NCI-H2196 (cell line): Measurements from ENCODE around the gene CELF2.

Experiments used
- DNase-seq: peaks from one replicate; lab custom pipeline; 2025; ENCODE audit not compliant: unreplicated experiment; lab: John Stamatoyannopoulos, UW

CELF2 gene

DNA sequence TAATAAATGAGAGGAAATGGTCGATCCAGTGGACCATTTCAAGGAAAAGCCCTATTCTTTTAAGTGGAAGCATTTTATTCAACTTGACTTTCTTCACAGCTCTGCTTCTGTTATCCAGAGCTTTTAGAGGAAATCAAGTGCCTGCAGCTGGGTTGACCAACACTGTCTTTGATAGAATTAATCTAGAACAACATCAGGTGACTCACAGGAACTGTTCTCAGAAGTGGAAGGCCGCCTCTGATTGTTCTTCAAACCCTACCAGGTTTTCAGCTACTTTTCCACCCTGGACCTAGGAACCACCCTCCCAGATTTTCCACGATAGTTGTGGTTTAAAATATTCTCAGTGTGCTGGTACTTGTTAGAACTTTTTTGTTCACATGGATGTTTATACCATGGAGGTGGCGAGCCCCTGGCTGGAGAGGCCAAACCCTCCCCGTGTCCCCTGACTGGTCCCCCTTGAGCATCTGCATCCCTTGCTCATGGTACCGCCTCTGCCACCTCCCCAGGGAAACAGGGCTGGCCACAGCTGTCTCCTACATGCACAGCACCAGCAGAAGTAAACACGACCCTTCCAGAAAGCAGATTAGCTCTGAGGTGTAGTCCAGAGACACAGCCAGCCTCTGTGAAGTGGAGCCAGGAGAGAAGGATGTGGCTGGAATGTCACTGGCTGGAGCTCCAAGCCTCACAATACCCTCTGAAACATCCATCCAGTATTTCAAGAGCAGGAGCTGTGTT is 300.4 kb downstream of the CELF2 start:
- DNase-seq, result no peak

- no peak for DNase-seq
Measured at GRCh38 chr10:11318826-11319598, 301.3 kb downstream of the CELF2 start.

DNA sequence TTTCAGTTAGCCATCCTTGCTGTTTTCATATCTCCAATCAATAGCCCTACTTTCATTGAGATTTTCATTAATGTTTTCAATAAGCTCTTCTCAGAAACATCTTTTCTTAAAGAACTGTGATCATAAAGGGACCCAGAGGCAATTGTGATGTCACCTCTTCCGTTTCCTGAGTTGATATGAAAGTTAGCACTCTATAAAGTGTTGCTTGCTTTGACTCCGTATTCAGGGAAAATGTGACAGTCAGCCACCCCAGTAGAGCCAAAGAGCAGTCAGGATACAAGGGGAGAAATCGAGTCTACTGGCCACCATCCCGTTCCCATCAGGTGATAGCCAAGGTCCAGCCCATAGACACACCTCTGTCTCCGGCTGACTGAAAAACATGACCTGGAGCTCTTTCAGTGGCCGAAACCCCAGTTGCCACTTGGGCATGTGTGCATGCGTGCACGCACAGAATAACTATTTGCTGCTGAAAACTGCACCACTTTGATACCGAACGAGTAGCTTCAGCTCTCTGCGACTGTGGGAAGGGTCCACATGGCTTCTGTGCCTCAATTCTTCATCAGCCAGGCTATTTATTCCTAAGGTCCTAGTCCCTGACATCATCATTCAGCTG is 302.4 kb downstream of the CELF2 start:
- DNase-seq, result no peak

- DNase-seq, result no peak
Measured at GRCh38 chr10:11320809-11321520, 303.3 kb downstream of the CELF2 start.

DNA sequence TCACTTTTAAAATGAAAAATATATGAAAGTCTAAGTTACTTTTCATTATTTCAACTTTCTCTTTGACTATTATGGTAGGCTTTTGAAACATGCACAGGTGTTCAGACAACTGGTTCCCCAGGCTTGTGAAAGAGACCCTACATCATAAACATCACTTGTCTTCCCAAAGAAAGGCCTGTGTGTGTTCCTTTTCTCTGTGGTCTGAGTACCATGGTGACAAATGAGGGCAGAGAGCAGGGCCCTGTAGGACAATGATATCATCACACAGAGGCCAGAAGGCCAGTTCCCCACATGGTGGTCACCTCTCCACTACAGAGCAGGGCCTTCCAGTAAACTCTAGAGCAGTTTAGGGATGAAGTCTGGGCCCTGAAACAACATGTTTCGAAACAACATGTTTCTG is 305.0 kb downstream of the CELF2 start:
- no peak for DNase-seq

DNA sequence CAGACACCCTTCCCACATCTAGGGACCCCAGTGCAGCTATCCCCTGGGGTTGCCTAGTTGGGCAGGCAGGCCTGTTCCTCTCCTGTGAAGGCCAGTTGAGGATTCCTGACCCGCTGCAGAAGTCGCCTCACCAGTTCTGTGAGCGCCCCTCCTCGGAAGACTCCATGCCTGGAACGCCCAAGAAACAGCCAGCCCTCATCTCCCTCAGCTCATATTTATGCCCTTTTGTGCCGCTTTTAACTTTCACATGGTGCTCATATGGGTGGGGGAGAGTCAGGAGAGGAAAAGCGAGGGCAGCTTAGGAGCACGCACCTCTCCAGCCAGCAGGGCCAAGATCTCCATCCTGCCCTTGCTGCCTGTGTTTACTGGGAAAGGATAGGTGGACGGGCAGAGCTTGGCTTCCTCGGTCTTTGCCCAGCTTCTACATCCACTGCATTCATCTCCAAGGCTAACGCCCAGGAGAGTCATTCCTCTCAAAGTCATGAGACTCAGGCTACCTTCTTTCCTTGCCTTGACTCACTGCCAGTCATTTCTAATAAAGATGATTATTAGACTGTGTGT is 307.2 kb downstream of the CELF2 start:
- DNase-seq, result no peak

DNA sequence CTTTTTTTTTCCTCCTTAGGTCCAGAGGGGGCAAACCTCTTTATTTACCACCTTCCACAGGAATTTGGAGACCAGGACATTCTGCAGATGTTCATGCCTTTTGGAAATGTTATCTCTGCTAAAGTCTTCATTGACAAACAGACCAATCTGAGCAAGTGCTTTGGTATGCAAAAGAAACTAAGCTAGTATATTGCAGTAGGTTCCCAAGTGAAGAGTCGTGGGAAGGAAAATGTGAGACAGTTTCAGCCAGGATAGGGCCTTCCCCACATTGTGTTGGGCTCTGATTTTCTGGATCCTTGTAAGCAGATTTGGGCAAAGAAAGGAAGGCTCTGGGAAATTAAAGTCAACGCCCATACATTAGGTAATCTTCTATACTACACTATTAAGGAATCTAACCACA is 308.1 kb downstream of the CELF2 start:
- no peak for DNase-seq

- DNase-seq, result no peak
Measured at GRCh38 chr10:11326241-11326640, 308.6 kb downstream of the CELF2 start.

GRCh38 chr10:11326913-11327616 is 309.4 kb downstream of the CELF2 start:
- no peak for DNase-seq

DNA sequence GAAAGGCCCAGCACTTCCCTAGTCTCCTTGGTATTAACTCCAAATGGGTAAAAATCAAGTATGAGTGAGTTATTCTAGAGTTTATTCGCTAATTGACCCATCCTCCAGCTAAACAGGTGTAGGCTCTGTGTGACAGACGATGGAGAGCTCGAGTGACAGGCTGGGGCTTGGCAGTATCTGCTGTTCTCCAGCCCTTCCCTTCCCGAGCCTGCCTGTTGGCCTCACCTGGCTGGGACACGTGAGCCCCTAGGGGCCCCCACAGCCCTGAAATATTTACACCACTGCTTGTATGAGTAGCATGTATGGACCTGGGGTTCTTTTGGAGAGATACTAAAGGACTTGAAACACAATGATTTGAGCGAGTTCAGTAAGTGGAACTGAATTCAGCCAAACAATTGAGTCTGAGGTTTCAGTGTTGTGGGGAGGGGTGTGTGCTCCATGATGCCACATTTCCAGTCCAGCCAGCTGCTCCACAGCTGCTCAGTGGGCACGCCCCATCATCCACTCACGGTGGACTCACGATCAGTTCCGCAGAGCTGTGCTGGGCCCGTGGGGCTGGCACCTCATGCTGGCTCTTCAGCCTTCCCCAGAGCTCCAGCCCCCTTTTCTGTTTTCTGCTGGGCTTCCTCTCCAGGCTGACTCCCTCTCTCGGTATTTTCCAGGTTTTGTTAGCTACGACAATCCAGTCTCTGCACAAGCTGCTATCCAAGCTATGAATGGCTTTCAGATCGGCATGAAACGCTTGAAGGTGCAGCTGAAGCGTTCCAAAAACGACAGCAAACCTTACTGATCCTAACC is 310.8 kb downstream of the CELF2 start:
- no peak for DNase-seq

DNA sequence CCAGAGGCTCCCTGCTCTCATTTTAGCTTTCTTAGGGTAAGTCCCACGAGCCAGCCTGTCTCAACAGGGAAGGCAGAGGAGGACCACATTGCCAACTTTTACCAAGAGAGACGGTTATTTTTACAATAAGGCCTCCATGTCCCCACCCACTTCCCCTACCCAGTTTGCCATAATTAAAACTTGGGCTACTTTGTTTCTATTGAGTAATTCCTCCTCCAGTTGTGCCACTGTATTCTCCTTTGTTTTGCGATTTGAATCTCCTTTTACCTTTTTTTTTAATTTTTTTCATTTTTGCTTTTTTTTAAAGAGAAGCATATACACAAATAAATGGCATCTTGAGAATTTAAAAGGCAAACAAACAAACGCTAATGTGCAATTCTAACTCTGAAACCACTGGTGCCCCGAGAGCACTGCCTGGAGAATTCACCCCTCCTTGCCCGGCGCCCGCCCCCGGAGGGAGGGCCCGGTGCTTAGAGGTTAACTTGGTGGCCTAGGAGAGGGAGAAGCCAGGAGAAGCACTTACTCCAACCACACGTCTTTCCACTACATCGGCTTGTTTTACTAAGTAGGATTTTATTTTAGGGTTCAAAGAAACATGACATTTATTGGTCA is 311.5 kb downstream of the CELF2 start:
- no peak for DNase-seq

DNA sequence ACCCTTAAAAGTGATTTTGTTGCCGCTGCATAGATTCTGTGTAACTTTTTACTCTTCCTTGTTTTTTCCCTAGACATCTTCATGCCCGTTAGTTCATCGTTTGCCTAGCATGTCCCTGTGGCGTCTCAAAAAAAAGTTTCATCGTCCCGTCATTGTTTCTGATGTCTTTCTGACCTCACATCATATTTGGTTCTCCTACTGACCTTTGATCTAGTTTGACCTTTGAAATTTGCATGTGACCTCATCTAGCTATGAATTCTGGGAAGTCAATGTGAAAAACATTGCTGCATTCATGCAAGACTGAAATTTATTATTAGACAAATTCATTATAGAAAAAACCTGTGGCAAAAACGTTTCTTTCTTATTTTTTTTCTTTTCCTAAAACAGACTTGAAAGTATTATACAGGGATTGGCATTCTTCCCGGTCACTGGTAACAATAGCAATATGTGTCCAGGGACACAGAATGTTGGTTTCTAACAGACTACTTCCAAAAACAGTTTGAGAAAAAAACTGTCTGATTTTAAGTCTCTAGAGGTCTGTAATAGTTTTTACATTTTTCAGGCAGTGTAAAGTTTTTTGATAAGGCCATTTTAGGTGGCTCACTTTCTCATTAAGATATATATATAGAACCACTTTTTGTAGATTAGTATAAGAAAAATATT is 312.8 kb downstream of the CELF2 start:
- DNase-seq, result no peak

DNA sequence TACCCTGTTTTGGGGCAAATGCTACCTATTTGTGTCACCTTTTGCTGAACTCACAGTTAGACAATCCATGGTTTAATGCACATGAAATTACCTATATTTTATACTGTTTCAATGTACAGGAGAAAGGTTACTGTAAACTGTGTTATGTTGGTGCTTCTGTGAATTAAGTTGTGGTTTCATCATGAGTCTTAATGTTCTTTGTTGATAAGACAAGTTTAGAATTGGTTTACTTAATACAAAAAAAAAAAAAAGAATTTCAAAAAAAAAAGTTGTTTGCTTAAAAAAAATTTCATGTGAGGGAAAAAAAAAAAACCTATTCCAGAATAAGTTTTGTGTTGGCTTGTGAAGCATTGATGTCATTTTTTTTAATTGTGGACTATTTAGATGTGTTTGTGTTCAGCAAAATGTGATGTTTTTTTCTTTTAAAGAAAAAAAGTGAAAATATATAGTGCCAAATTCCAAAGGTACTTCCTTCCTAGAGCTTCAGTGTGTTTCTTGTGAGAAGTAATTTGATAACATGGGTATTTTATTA is 313.4 kb downstream of the CELF2 start:
- DNase-seq, result no peak

GRCh38 chr10:11331726-11332125 is 314.1 kb downstream of the CELF2 start:
- DNase-seq, result no peak

GRCh38 chr10:11332846-11333245 is 315.2 kb downstream of the CELF2 start:
- DNase-seq, result no peak

DNA sequence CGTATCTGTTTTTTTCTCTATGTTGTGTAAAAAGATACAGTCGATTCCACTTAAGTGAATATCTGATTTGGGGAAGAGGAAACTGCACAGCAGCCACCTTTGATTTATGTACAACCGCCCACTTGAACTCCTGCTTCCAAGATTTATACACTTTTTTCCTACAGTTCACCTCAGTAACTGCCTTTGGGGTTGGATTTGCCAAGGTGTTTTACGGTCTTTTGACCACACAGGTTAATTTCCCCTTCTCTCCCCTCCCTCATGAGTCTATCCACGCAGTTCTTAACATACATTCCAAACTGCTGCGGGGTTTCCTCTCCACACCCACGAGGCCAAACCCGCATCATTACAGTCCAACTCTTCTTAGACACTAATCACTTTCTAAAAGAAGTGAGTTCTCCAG is 316.8 kb downstream of the CELF2 start:
- no peak for DNase-seq

DNA sequence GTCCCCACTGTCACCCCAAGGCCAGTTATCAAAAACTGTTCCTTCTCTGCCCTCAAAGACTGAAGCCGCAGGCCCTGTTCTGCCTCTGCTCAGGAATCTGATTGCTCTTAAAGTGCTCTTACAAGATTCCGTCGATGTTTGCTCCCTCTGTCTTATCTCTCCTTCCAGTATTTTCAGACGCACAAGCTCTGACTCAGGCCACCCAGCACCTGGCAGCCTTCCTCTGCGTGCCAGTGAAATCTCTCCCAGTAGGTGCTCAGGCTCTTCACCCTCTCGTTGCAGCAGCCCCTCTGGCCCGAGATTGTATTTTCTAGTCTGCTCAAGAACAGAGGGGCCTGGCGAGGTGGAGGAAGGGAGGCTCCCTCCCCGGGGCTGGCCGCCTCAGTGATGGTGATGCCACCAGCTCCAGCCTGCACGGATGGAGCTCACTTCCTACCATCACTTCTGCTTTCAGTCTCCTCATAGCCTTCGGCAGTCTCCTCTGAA is 317.5 kb downstream of the CELF2 start:
- no peak for DNase-seq

DNA sequence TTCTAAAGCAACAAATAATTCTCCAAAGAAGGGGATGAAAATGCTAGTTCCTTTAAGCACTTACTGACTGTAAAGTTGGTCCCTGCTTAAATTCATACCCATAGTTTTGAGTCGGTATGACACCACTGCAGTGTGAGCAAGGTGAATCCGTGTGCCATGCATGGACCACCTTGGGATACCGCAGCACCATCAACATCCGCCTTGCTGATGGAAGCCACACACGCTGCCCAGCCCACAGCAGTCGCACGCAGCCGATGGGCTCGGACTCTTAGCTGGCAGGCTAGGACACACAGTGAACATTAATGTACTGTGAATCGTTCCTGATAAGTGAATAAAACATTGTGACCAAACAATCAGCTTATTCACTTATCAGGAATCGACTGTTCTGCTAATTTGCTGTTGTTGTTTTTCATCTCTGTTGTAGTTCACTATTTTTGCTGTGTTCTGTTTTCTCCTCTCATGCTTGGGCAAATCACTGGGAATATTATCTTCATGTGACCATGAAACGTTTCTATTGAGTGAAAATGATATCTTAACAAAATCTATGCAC is 318.3 kb downstream of the CELF2 start:
- DNase-seq, result no peak
